Uterus (tissue), 4 donors: Measurements from ENCODE around the gene KCNMB2. TPM values are rescaled to one million over a fixed set of nuclear protein-coding genes. Genes with fewer than 3 reads are reported as not detected.

Source experiments
- DNase-seq, 2 donors: peaks; one replicate each; pipeline ENCODE4 v3.0.0-alpha.2; 2019 to 2020
- H3K27ac ChIP-seq, 2 donors: fragments of 200-600 bp; sonication (generic); 1 replicate in 1 of 2; 2 replicates in 1 of 2; pipeline ENCODE4 v1.5.1; 2016 to 2018
- H3K27me3 ChIP-seq, 2 donors: fragments of 200-600 bp; sonication (generic); one replicate each; pipeline ENCODE4 v1.5.1; 2018 to 2019; ENCODE audit warnings: control low read depth in 1 of 2
- H3K36me3 ChIP-seq, 2 donors: fragments of 200-600 bp; sonication (generic); one replicate each; pipeline ENCODE4 v1.5.1; 2019; ENCODE audit warnings: control low read depth in 1 of 2
- H3K4me1 ChIP-seq, 2 donors: fragments of 200-600 bp; sonication (generic); one replicate each; pipeline ENCODE4 v1.5.1; 2018 to 2019; ENCODE audit warnings: control low read depth in 1 of 2
- H3K4me3 ChIP-seq, 2 donors: fragments of 200-600 bp; sonication (generic); 1 replicate in 1 of 2; 2 replicates in 1 of 2; pipeline ENCODE4 v1.5.1; 2018 to 2019; ENCODE audit warnings: mild to moderate bottlenecking in 1 of 2
- H3K9me3 ChIP-seq, 2 donors: fragments of 200-600 bp; sonication (generic); one replicate each; pipeline ENCODE4 v1.5.1; 2019; ENCODE audit warnings: control low read depth in 1 of 2
- POLR2A ChIP-seq, 2 donors: fragments of 450-650 bp; IDR thresholded peaks; one replicate each; pipeline ENCODE4 v1.6.1; 2016; ENCODE audit warnings: antibody characterized with exemption in 2 of 2, mild to moderate bottlenecking in 1 of 2, moderate library complexity in 1 of 2
- intact Hi-C: fragments of 100-400 bp; cut with DNase I; formaldehyde crosslinking; loops from one replicate; pipeline ENCODE4 v1.15.1; 2023; ENCODE audit warnings: low total_unique reads
- total RNA-seq, 4 donors: library from RNA; depleted of rRNA in 3 of 4; stranded (reverse); fragments of >200 nt in 3 of 4; gene quantifications; one replicate each; pipeline versions ENCODE4 v1.1.0 to v1.2.4, GENCODE V29; 2014 to 2023
- TF ChIP-seq, protein P1 (sequence below), 4 experiments: fragments of 200-600 bp in 2 of 4; fragments of 450-650 bp in 2 of 4; sonication (generic) in 2 of 4; IDR thresholded peaks; one replicate each; pipeline ENCODE4 v1.5.1; 2016 to 2019; ENCODE audit warnings: antibody characterized with exemption in 4 of 4, mild to moderate bottlenecking in 2 of 4, moderate library complexity in 1 of 4
- donor health status: DM: yes; HTN: yes; CAD: no.

The KCNMB2 gene
- total RNA-seq, 4 donors from 2014 or later, result 0.29 to 12.7 (median 1.4) TPM

DNA sequence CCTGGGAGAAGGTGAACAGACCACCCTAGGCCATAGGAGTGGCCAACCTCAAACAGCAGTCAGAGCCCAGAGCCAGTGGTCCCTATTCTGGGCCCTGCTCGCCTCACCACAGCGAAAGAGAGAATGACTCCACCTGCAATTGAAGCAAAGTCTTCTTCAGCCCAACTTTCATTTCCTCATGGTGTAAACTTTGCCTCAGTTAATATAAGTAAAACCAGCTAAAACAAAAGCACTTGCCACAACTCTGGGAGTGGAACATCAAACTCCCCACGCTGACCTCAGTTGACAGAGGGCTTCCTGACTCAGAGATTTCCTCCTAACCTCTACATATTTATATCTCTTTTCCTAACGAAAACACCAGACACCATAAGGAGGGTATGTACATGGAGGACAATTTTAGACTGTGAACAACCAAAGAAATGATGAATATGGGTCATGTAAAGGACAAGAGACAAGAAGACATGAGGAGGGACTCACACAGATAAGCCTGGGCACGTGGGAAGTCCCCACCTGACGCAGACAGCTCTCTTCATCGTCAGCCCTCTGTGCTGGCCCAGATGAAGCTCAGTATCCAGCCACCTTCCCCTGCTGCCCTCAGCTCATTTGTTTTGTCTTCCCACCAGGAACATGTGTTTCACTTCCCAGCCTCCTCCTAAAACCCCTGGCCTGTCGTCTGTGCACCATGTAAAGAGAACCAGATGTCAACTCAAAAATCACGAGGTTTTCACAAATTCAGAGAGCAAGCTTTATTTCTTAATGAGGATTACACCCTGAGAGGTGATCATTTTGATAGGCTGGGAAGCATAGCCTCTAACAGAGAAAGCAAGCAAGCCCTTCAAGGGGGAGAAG, 140.9 kb downstream of the KCNMB2 start:
- Histone ChIP-seq H3K36me3 (no peaks in the 10 kb centered on the region), H3K27ac (no peak overlapping the region), H3K4me1 (no peaks in the 10 kb centered on the region), H3K27me3 (no peaks in the 10 kb centered on the region), H3K9me3 (no peaks in the 10 kb centered on the region), H3K4me3 (no peak overlapping the region)
- TF ChIP-seq POLR2A (IDR thresholded peaks at IDR 0.05), result no peak
- TF ChIP-seq, protein P1, sequence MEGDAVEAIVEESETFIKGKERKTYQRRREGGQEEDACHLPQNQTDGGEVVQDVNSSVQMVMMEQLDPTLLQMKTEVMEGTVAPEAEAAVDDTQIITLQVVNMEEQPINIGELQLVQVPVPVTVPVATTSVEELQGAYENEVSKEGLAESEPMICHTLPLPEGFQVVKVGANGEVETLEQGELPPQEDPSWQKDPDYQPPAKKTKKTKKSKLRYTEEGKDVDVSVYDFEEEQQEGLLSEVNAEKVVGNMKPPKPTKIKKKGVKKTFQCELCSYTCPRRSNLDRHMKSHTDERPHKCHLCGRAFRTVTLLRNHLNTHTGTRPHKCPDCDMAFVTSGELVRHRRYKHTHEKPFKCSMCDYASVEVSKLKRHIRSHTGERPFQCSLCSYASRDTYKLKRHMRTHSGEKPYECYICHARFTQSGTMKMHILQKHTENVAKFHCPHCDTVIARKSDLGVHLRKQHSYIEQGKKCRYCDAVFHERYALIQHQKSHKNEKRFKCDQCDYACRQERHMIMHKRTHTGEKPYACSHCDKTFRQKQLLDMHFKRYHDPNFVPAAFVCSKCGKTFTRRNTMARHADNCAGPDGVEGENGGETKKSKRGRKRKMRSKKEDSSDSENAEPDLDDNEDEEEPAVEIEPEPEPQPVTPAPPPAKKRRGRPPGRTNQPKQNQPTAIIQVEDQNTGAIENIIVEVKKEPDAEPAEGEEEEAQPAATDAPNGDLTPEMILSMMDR (IDR thresholded peaks at IDR 0.05), result no peak
- intact Hi-C loops, result no loop called here
- no peak for DNase-seq

DNA sequence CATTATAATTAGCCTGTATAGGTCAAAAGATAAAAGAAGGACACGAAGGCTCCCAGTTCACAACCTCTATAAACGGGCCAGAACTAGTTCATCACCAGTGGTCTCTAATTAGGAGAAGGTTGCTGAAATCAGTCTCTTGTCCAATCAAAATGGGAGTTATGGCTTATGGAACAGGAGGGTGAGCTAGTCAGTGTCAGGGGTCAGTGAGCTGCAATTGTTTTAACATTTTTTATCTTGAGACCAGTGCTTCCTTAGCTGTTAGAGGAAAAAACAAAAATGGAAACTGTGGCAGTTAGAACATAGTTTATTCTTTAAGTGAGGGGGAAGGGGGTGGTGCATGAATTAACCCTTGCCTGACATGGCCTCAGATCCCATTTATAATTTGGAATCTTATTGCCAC, 141.7 kb downstream of the KCNMB2 start:
- no peaks in the 10 kb centered on the region for H3K27me3 ChIP-seq
- no peak overlapping the region for H3K4me3 ChIP-seq
- no peak overlapping the region for H3K27ac ChIP-seq
- no peaks in the 10 kb centered on the region for H3K36me3 ChIP-seq
- no peak for DNase-seq
- no peak for TF ChIP-seq POLR2A (IDR thresholded peaks at IDR 0.05)
- TF ChIP-seq, protein P1 (IDR thresholded peaks at IDR 0.05), result no peak
- no peaks in the 10 kb centered on the region for H3K9me3 ChIP-seq
- no peaks in the 10 kb centered on the region for H3K4me1 ChIP-seq
- intact Hi-C loops, result no loop called here

DNA sequence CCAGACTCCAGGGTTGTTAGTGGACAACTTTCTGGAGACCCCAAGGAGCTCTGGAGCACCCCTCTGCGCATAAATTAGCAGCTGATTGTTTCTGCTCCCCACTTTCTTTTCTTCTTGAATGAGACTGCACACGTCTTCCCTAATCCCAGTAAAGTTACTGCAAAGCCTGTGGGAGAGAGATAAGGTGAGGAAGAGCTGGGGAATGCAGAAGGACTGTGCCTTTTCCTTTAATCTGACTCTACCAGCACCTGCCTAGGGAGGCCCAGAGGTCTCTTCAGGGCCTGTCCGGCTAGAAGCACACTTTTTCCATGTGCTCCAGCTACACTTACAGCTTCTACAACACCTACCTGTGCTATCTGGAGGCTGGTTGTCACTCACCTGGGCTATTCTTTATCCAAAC, 143.8 kb downstream of the KCNMB2 start:
- no peaks in the 10 kb centered on the region for H3K36me3 ChIP-seq
- no peaks in the 10 kb centered on the region for H3K27me3 ChIP-seq
- no peaks in the 10 kb centered on the region for H3K9me3 ChIP-seq
- no peak for DNase-seq
- no peak overlapping the region for H3K27ac ChIP-seq
- no peak overlapping the region for H3K4me3 ChIP-seq
- intact Hi-C loops, result no loop called here
- no peaks in the 10 kb centered on the region for H3K4me1 ChIP-seq
- TF ChIP-seq, protein P1 (IDR thresholded peaks at IDR 0.05), result no peak
- TF ChIP-seq POLR2A (IDR thresholded peaks at IDR 0.05), result no peak

DNA sequence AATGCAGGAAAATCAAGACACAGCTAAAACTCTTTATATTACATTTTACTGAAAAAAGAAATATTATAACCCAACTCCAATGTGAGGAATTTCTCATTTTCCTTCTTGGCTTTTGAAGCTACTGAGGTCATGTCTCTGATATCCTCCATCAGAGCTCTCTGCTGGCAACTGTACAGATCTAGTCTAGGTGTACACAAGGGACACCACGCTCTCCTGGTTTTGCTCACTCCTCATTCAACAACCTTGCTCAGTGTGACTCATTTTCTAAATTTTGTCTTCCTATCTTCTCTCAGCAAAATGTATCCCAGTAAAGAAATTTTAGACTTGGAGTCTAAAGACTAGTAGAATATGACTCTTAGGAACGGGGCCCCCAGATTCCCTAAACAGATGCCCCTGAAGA, 144.3 kb downstream of the KCNMB2 start:
- Histone ChIP-seq H3K27ac (no peak overlapping the region), H3K9me3 (no peaks in the 10 kb centered on the region), H3K36me3 (no peaks in the 10 kb centered on the region), H3K4me1 (no peaks in the 10 kb centered on the region), H3K27me3 (no peaks in the 10 kb centered on the region), H3K4me3 (no peak overlapping the region)
- DNase-seq, result no peak
- no peak for TF ChIP-seq POLR2A (IDR thresholded peaks at IDR 0.05)
- TF ChIP-seq, protein P1 (IDR thresholded peaks at IDR 0.05), result no peak
- intact Hi-C loops, result no loop called here

DNA sequence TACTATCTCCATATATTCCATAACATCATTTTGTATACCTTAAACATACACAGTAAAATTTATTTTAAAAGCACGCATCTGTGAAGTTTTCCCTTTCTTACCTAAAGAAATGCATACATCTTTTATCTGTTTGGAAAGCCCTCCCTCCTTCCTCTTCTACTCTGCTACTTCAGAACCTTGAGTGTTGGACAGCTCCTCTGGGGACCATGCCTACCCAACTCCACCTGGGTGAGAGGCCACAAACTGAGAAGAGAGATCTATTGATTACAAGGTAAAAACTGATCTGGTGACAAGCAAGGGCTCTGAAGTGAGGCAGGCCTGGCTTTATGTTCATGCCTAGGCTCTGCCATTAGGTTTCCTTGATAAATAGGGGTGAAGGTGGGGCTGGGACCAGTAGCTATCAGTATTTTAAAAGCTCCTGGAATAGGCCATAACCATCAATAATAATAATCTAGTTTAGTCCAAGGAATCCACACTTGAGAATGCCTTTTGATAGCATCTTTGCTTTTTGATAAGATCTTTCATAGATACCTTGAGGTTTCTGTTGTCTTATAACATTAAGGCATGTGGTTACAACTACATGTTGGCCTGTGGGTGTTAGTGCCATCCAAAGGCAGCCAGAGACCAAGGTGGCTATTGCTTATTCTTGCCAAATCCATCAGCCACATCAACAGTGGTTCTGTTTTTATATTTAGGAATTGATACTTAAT, 148.8 kb downstream of the KCNMB2 start:
- H3K9me3 ChIP-seq, result no peaks in the 10 kb centered on the region
- no peak for TF ChIP-seq POLR2A (IDR thresholded peaks at IDR 0.05)
- TF ChIP-seq, protein P1 (IDR thresholded peaks at IDR 0.05), result no peak
- no peak for DNase-seq
- no peak overlapping the region for H3K27ac ChIP-seq
- intact Hi-C loops, result no loop called here
- no peaks in the 10 kb centered on the region for H3K27me3 ChIP-seq
- no peak overlapping the region for H3K4me3 ChIP-seq
- no peaks in the 10 kb centered on the region for H3K36me3 ChIP-seq
- H3K4me1 ChIP-seq, result no peaks in the 10 kb centered on the region
